ENCODE measurements around the gene RNF186.

The RNF186 gene

DNA sequence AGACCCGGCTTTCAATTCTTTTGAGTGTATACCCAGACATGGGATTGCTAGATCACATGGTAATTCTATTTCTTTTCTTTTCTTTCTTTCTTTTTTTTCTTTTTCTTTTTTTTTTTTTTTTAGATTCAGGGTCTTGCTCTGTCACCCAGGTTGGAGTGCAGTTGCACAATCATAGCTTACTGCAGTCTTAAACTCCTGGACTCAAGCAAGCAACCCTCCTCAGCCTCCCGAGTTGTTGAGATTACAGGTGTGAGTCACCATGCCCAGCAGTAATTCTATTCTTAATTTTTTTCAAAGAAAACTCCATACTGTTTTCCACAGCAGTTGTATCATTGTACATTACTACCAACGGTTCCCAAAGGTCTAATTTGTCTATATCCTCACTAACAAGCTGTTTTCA lies 13.5 kb upstream of the RNF186 start:
- H3K9me3 ChIP-seq (ENCODE audit: control extremely low read depth in 1 of 5, control insufficient read depth in 4 of 5, insufficient read depth in 2 of 5, low read depth in 1 of 5, low read length in 4 of 5), result peaks cover 1 to 9% (median 2%) of the 10 kb centered on the region in 5 experiments
- CTCF ChIA-PET, result no interaction called here
- POLR2A ChIA-PET, result no interaction called here

GRCh38 chr1:19825298-19825697 lies 10.2 kb upstream of the RNF186 start:
- Histone ChIP-seq H3K9me3 (ENCODE audit: control extremely low read depth in 1 of 5, control insufficient read depth in 4 of 5, insufficient read depth in 2 of 5, low read depth in 1 of 5, low read length in 4 of 5) (peaks cover 0 to 3% (median 0%) of the 10 kb centered on the region in 5 experiments), H3K4me3 (ENCODE audit: control insufficient read depth in 1 of 7, extremely low read depth in 1 of 7, insufficient read depth in 4 of 7, low read depth in 2 of 7, low read length in 6 of 7) (no peak overlapping the region), H3K4me1 (ENCODE audit: control extremely low read depth in 1 of 4, control insufficient read depth in 4 of 4, insufficient read depth in 4 of 4, low read length in 3 of 4) (no peaks in the 10 kb centered on the region), H3K36me3 (ENCODE audit: control insufficient read depth in 4 of 4, insufficient read depth in 4 of 4, low read length in 3 of 4) (no peaks in the 10 kb centered on the region), H3K27ac (ENCODE audit: insufficient read depth in 1 of 2, low read depth in 1 of 2, low read length in 2 of 2, poor library complexity in 1 of 2, severe bottlenecking in 2 of 2) (no peak overlapping the region), H3K27me3 (replicated peaks in 2 of 5; ENCODE audit: control insufficient read depth in 4 of 5, insufficient read depth in 5 of 5, low read length in 4 of 5) (peaks cover 0 to 15% (median 3%) of the 10 kb centered on the region in 5 experiments)
- 46% methylated on average over 6 of the region's 6 CpGs for WGBS (ENCODE audit: insufficient coverage)
- ChIA-PET CTCF (no interaction called here), POLR2A (no interaction called here)
- DNase-seq, result no peak

More for the DNA sequence above, 13.5 kb upstream of the RNF186 start:
- WGBS (ENCODE audit: insufficient coverage), result 100% methylated on average over 2 of the region's 3 CpGs
- H3K27me3 ChIP-seq (replicated peaks in 2 of 5; ENCODE audit: control insufficient read depth in 4 of 5, insufficient read depth in 5 of 5, low read length in 4 of 5), result peaks cover 1 to 15% (median 3%) of the 10 kb centered on the region in 5 experiments
- DNase-seq, result no peak
- H3K27ac ChIP-seq (ENCODE audit: insufficient read depth in 1 of 2, low read depth in 1 of 2, low read length in 2 of 2, poor library complexity in 1 of 2, severe bottlenecking in 2 of 2), result no peak overlapping the region
- H3K4me3 ChIP-seq (ENCODE audit: control insufficient read depth in 1 of 7, extremely low read depth in 1 of 7, insufficient read depth in 4 of 7, low read depth in 2 of 7, low read length in 6 of 7), result no peak overlapping the region
- no peaks in the 10 kb centered on the region for H3K4me1 ChIP-seq (ENCODE audit: control extremely low read depth in 1 of 4, control insufficient read depth in 4 of 4, insufficient read depth in 4 of 4, low read length in 3 of 4)
- no peaks in the 10 kb centered on the region for H3K36me3 ChIP-seq (ENCODE audit: control insufficient read depth in 4 of 4, insufficient read depth in 4 of 4, low read length in 3 of 4)

- Histone ChIP-seq H3K27ac (ENCODE audit: insufficient read depth in 1 of 2, low read depth in 1 of 2, low read length in 2 of 2, poor library complexity in 1 of 2, severe bottlenecking in 2 of 2) (no peak overlapping the region), H3K4me1 (ENCODE audit: control extremely low read depth in 1 of 4, control insufficient read depth in 4 of 4, insufficient read depth in 4 of 4, low read length in 3 of 4) (no peaks in the 10 kb centered on the region), H3K9me3 (ENCODE audit: control extremely low read depth in 1 of 5, control insufficient read depth in 4 of 5, insufficient read depth in 2 of 5, low read depth in 1 of 5, low read length in 4 of 5) (peaks cover 0 to 3% (median 0%) of the 10 kb centered on the region in 5 experiments), H3K4me3 (ENCODE audit: control insufficient read depth in 1 of 7, extremely low read depth in 1 of 7, insufficient read depth in 4 of 7, low read depth in 2 of 7, low read length in 6 of 7) (no peak overlapping the region), H3K27me3 (replicated peaks in 2 of 5; ENCODE audit: control insufficient read depth in 4 of 5, insufficient read depth in 5 of 5, low read length in 4 of 5) (peaks cover 0 to 15% (median 3%) of the 10 kb centered on the region in 5 experiments), H3K36me3 (ENCODE audit: control insufficient read depth in 4 of 4, insufficient read depth in 4 of 4, low read length in 3 of 4) (no peaks in the 10 kb centered on the region)
- 63% methylated on average over 3 of the region's 4 CpGs for WGBS (ENCODE audit: insufficient coverage)
- ChIA-PET POLR2A (no interaction called here), CTCF (no interaction called here)
- no peak for DNase-seq
These were observed 9.5 kb upstream of the RNF186 start for GRCh38 chr1:19824541-19824940.

- Histone ChIP-seq H3K27me3 (replicated peaks in 2 of 5; ENCODE audit: control insufficient read depth in 4 of 5, insufficient read depth in 5 of 5, low read length in 4 of 5) (peaks cover 0 to 15% (median 3%) of the 10 kb centered on the region in 5 experiments), H3K4me1 (ENCODE audit: control extremely low read depth in 1 of 4, control insufficient read depth in 4 of 4, insufficient read depth in 4 of 4, low read length in 3 of 4) (no peaks in the 10 kb centered on the region), H3K36me3 (ENCODE audit: control insufficient read depth in 4 of 4, insufficient read depth in 4 of 4, low read length in 3 of 4) (no peaks in the 10 kb centered on the region), H3K4me3 (ENCODE audit: control insufficient read depth in 1 of 7, extremely low read depth in 1 of 7, insufficient read depth in 4 of 7, low read depth in 2 of 7, low read length in 6 of 7) (no peak overlapping the region), H3K27ac (ENCODE audit: insufficient read depth in 1 of 2, low read depth in 1 of 2, low read length in 2 of 2, poor library complexity in 1 of 2, severe bottlenecking in 2 of 2) (no peak overlapping the region), H3K9me3 (ENCODE audit: control extremely low read depth in 1 of 5, control insufficient read depth in 4 of 5, insufficient read depth in 2 of 5, low read depth in 1 of 5, low read length in 4 of 5) (peaks cover 0 to 3% (median 0%) of the 10 kb centered on the region in 5 experiments)
- ChIA-PET POLR2A (no interaction called here), CTCF (no interaction called here)
- DNase-seq, result no peak
- 100% methylated on average over 4 of the region's 5 CpGs for WGBS (ENCODE audit: insufficient coverage)
These were observed 9.0 kb upstream of the RNF186 start for GRCh38 chr1:19824036-19824435.

- ChIA-PET CTCF (no interaction called here), POLR2A (no interaction called here)
- H3K27me3 ChIP-seq (replicated peaks in 2 of 5; ENCODE audit: control insufficient read depth in 4 of 5, insufficient read depth in 5 of 5, low read length in 4 of 5), result peaks cover 0 to 7% (median 0%) of the 10 kb centered on the region in 5 experiments
- no peaks in the 10 kb centered on the region for H3K4me1 ChIP-seq (ENCODE audit: control extremely low read depth in 1 of 4, control insufficient read depth in 4 of 4, insufficient read depth in 4 of 4, low read length in 3 of 4)
- no peaks in the 10 kb centered on the region for H3K36me3 ChIP-seq (ENCODE audit: control insufficient read depth in 4 of 4, insufficient read depth in 4 of 4, low read length in 3 of 4)
- no peak overlapping the region for H3K4me3 ChIP-seq (ENCODE audit: control insufficient read depth in 1 of 7, extremely low read depth in 1 of 7, insufficient read depth in 4 of 7, low read depth in 2 of 7, low read length in 6 of 7)
- 90% methylated on average over 4 of the region's 5 CpGs for WGBS (ENCODE audit: insufficient coverage)
- no peak overlapping the region for H3K27ac ChIP-seq (ENCODE audit: insufficient read depth in 1 of 2, low read depth in 1 of 2, low read length in 2 of 2, poor library complexity in 1 of 2, severe bottlenecking in 2 of 2)
- DNase-seq, result no peak
- H3K9me3 ChIP-seq (ENCODE audit: control extremely low read depth in 1 of 5, control insufficient read depth in 4 of 5, insufficient read depth in 2 of 5, low read depth in 1 of 5, low read length in 4 of 5), result no peaks in the 10 kb centered on the region
These were observed 4.6 kb upstream of the RNF186 start for GRCh38 chr1:19819701-19820100.

DNA sequence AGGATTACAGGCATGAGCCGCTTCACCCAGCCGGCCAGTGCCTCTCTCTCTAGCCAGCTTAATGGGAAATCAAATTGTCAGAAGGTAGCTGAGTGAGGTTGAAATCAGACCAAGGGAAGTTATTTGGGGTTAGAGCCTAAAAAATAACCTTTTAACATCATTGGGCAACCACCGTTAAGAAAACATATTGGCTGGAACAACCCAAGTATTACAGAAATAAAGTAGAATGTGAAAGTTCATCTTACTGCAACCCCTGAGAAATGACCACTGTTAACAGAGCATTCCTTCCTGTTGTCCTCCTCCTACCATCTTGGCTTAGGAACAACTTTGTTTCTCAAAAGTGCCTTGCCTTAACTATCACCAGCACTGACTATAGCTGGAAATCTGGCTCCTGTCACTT lies 3.2 kb upstream of the RNF186 start:
- peaks cover 0 to 5% (median 0%) of the 10 kb centered on the region in 5 experiments for H3K27me3 ChIP-seq (replicated peaks in 2 of 5; ENCODE audit: control insufficient read depth in 4 of 5, insufficient read depth in 5 of 5, low read length in 4 of 5)
- ChIA-PET POLR2A (no interaction called here), CTCF (no interaction called here)

GRCh38 chr1:19817160-19817559 lies 2.1 kb upstream of the RNF186 start:
- Histone ChIP-seq H3K27ac (ENCODE audit: insufficient read depth in 1 of 2, low read depth in 1 of 2, low read length in 2 of 2, poor library complexity in 1 of 2, severe bottlenecking in 2 of 2) (no peak overlapping the region), H3K4me3 (ENCODE audit: control insufficient read depth in 1 of 7, extremely low read depth in 1 of 7, insufficient read depth in 4 of 7, low read depth in 2 of 7, low read length in 6 of 7) (no peak overlapping the region), H3K4me1 (ENCODE audit: control extremely low read depth in 1 of 4, control insufficient read depth in 4 of 4, insufficient read depth in 4 of 4, low read length in 3 of 4) (no peaks in the 10 kb centered on the region), H3K27me3 (replicated peaks in 2 of 5; ENCODE audit: control insufficient read depth in 4 of 5, insufficient read depth in 5 of 5, low read length in 4 of 5) (peaks cover 0 to 5% (median 0%) of the 10 kb centered on the region in 5 experiments), H3K36me3 (ENCODE audit: control insufficient read depth in 4 of 4, insufficient read depth in 4 of 4, low read length in 3 of 4) (no peaks in the 10 kb centered on the region), H3K9me3 (ENCODE audit: control extremely low read depth in 1 of 5, control insufficient read depth in 4 of 5, insufficient read depth in 2 of 5, low read depth in 1 of 5, low read length in 4 of 5) (no peaks in the 10 kb centered on the region)
- ChIA-PET CTCF (no interaction called here), POLR2A (no interaction called here)
- DNase-seq, result no peak
- 77% methylated on average over 5 of the region's 5 CpGs for WGBS (ENCODE audit: insufficient coverage)

More for the DNA sequence above, 3.2 kb upstream of the RNF186 start:
- DNase-seq, result no peak
- no peaks in the 10 kb centered on the region for H3K36me3 ChIP-seq (ENCODE audit: control insufficient read depth in 4 of 4, insufficient read depth in 4 of 4, low read length in 3 of 4)
- H3K9me3 ChIP-seq (ENCODE audit: control extremely low read depth in 1 of 5, control insufficient read depth in 4 of 5, insufficient read depth in 2 of 5, low read depth in 1 of 5, low read length in 4 of 5), result no peaks in the 10 kb centered on the region
- no peaks in the 10 kb centered on the region for H3K4me1 ChIP-seq (ENCODE audit: control extremely low read depth in 1 of 4, control insufficient read depth in 4 of 4, insufficient read depth in 4 of 4, low read length in 3 of 4)
- H3K4me3 ChIP-seq (ENCODE audit: control insufficient read depth in 1 of 7, extremely low read depth in 1 of 7, insufficient read depth in 4 of 7, low read depth in 2 of 7, low read length in 6 of 7), result no peak overlapping the region
- no peak overlapping the region for H3K27ac ChIP-seq (ENCODE audit: insufficient read depth in 1 of 2, low read depth in 1 of 2, low read length in 2 of 2, poor library complexity in 1 of 2, severe bottlenecking in 2 of 2)
- 100% methylated on average over 1 of the region's 3 CpGs for WGBS (ENCODE audit: insufficient coverage)

Data from common myeloid progenitor, CD34-positive (primary cell).